PFSK-1 (cell line): ENCODE measurements around the gene KAT2B.

Experiments
- POLR2AphosphoS5 ChIP-seq: IDR thresholded peaks from 2 replicates; pipeline ENCODE4 v1.6.1; 2012; ENCODE audit warnings: low read depth, mild to moderate bottlenecking, control low read depth, low read length, moderate library complexity
- REST ChIP-seq, 2 experiments: IDR thresholded peaks; 2 replicates each; pipeline versions ENCODE4 v1.6.1 to v1.8.0; 2011 to 2012; ENCODE audit warnings: low read depth in 2 of 2, low read length in 2 of 2, control low read depth in 1 of 2, inconsistent platforms in 1 of 2, mild to moderate bottlenecking in 1 of 2, moderate library complexity in 1 of 2; ENCODE audit not compliant: insufficient read depth in 1 of 2

GRCh38 chr3:20012164-20012563 is 28.1 kb upstream of the KAT2B start, which contains the start of gene PP2D1:
- TF ChIP-seq REST (IDR thresholded peaks at IDR 0.05; ENCODE audit: insufficient read depth in 1 of 2, low read depth in 2 of 2, low read length in 2 of 2) (no peak), POLR2AphosphoS5 (no peak)
